NCI-H2227 (cell line): ENCODE results near the gene GRK5.
"Not testable (repeated sequence)": the region's sequence is repeated elsewhere in the genome, so short reads cannot be mapped to it uniquely, and the experiment has no call there.

Experiments used
- DNase-seq: peaks from one replicate; lab custom pipeline; 2025; ENCODE audit not compliant: unreplicated experiment; lab: John Stamatoyannopoulos, UW

GRK5 gene

DNA sequence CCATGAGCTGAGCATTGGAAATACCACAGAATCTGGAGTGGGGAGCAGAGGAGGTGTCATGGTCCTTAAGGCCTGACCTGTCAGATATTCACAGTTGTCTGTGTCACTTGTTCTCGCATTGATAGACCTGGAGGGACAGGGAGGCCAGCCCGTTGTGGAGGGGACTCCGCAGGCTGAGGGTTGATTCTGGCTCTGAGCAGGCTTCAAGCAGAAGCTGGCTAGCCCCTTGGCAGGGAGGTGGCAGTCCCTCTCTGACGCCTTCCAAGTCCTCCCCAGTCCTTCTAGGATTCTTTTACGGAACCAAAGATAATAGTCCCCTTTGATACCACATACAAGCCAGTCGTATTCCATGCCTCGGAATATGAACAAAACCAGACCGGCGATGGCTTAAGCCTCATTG is 65.4 kb downstream of the GRK5 start:
- DNase-seq: no peak

- no peak for DNase-seq
These were observed 66.0 kb downstream of the GRK5 start for GRCh38 chr10:119273413-119273812.

DNA sequence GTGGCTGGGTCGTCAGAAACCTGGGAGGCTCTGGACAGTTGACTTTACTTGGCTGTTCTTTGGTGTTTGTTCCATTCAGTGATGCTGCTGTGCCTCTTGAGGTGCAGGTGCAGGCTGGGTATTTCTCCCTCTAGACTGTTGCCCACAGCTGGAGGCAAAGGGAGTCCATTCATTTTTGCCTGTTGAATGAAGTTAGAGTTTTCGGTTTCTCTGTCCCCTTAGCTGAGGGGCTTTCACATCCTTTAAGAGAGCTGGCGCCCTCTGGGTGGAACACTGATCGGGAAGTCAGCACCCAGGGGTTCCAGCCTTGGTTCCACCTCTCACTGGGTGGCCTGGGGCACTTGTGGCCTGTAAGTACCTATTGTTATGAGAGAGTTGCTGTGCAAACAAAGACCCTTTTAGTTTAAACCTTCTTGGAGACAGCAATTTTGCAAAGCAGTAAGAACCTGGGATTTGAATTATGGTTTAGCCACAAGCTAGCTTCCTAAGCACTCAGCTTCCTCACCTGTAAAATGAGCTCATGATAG is 67.2 kb downstream of the GRK5 start:
- DNase-seq: no peak

DNA sequence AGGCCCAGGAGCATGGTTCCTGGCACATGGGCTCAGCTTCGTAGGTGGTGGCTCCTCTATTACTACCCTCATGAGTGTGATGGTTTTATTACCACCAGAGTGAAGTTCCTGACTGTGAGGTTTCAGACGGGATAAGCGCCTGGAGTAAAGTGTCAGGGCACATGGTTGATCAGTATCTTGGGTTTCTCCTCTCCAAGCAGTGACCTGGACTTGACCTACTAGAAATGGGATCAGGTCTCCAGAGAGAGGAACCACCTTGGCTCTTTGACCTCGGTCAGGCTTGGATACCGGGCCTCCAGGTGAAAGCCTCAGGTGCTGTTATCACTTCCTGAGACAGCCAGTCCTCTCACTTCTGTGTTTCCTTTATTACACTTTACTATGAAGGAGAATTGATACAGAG is 67.7 kb downstream of the GRK5 start:
- DNase-seq: no peak

GRCh38 chr10:119276194-119276593 is 68.8 kb downstream of the GRK5 start:
- not testable (repeated sequence) for DNase-seq

GRCh38 chr10:119278126-119278709 is 70.8 kb downstream of the GRK5 start:
- DNase-seq: no peak

DNA sequence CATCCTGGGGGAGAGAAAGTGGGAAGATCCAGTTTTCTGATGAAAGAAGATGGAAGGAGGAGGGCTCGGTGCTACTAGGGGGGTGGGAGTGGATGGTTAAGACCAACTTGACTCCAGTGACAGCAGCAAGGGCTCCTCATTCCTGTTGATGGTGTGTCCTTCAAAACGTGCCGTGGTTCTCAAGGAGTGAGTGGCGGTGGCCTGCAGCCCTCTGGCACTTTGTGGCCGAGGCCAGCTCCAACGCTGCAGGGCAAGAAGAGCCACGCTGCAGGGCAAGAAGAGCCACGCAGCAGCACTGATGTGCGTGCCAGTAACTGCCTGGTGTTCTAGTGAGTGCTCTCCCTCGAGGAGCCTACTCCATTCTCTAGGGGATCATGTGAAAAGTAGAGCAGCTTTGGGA is 72.1 kb downstream of the GRK5 start:
- DNase-seq: no peak

DNA sequence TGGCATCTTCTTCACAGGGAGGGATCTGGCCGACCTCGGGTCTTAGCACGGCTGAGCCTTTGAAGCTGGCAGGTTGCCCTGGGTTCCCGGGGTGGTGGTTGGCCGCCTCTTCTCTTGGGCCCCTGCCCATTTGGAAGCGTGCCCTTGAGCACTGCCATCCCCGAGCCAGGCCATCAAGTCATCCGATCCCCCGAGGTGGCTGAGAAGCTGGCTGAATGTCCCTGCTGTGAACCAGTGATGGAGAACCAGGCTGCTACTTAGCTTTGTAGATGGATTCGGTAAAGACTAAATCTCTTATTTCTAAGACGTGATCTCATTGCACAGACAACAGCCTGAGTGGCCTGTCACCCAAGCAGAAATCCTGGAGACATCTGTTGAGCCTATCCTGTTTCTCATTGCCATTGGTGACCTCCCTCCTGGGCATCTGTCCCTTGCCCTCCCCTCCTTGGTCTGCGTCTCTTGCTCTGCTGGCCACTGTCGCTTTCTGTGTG is 74.3 kb downstream of the GRK5 start:
- no peak for DNase-seq

GRCh38 chr10:119282446-119282845 is 75.1 kb downstream of the GRK5 start:
- no peak for DNase-seq

- no peak for DNase-seq
These were observed 76.0 kb downstream of the GRK5 start for GRCh38 chr10:119283387-119283786.

- no peak for DNase-seq
These were observed 76.4 kb downstream of the GRK5 start for GRCh38 chr10:119283818-119284217.

DNA sequence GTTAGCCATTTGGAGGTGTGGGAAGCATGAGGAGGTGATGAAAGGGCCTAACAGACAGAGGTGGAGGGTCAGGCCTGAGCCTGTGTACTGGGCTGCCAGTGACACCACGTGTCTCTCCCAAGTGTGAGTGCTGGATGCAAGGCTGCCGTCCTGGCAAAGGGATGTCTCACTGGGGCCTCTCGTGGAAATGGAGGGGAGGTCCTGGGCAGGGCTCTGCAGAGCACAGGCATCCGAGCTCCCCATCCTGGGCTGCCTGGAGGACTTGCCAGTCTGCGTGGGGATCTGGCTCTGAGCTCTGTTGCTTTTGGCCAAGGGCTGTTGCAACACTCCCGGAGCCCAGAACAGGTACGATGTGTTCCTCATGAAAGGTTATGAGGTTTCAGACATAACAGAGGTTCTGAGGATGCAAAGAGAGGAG is 77.3 kb downstream of the GRK5 start:
- DNase-seq: no peak

GRCh38 chr10:119285495-119286267 is 78.3 kb downstream of the GRK5 start:
- DNase-seq: no peak

GRCh38 chr10:119286516-119286915 is 79.1 kb downstream of the GRK5 start:
- DNase-seq: no peak

- no peak for DNase-seq
These were observed 79.7 kb downstream of the GRK5 start for GRCh38 chr10:119286983-119287633.

DNA sequence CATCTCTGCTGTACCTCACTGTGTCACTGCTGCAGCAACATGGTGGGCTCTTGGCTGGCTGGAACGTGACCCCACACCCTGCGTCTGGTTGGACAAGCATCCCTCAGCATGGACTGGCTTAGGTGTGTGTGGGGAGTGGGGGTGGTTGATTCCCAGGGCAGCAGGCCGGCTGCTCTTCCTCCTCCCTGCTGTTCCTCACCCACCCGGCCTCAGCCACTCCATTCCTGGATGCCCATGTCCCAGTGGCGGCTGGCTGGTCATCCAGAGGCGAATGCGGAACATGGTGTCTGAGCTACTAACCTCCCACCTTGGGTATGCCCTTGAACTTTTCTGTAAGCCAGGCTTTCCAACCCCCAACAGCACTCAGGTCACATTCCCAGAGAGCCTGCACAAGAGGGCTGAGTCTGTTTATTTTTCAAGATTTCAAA is 81.2 kb downstream of the GRK5 start:
- no peak for DNase-seq

GRCh38 chr10:119289227-119289920 is 82.0 kb downstream of the GRK5 start:
- DNase-seq: no peak

DNA sequence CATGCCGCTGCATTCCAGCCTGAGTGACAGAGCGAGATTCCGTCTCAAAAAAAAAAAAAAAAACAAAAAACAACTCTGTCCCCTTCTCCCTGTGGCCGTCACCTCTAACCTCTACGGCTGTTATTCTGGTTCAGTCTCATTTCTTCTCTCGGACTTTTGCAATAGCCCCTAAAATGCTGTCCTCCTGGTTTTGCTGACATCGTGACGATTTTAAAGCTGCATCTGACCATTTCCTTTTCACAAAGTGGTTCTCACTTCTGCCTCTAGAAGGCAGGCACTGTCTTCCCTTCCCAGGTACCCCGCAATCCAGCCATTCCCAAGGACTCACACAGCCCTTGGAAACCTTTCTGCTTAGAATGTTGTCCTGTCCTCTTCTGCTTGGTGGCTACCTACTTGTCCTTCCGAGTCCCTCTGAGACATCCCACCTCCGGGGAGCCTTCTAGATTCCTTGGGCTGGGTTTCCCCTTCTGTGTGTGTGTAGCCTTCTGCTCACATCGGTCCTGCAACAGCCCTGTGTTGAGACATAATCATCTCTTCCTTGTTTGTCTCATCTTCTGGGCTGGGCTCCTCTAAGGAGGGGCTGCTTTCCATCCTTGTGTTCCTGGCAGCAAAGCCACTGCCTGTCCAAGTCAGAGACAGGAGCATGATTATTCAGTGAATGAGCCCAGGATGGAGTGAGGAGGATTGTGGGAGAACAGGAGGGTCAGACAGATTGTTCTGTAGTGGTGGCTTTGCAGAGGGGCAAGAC is 83.1 kb downstream of the GRK5 start:
- DNase-seq: no peak

DNA sequence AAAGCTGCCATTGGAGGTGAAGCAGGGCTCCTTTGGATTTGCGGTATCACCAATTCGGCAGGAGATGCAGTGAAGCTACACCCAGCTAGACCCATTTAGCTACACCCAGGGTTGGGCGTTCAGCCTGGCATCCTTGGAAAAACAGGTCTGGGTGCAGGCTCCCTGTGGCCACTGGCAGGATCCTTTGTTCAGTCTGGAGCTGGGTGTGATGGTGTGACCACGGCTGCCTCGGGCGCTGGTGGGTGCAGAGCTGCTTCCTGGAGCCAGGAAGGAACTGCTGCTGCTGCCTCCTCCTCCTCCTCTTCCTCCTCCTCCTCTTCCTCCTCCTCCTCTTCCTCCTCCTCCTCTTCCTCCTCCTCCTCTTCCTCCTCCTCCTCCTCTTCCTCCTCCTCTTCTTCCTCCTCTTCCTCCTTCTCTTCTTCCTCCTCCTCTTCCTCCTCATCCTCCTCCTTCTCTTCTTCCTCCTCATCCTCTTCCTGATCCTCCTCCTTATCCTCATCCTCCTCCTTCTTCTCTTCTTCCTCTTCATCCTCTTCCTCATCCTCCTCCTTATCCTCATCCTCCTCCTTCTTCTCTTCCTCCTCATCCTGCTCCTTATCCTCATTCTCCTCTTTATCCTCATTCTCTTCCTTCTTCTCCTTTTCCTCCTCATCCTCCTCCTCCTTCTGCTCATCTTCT is 84.0 kb downstream of the GRK5 start:
- DNase-seq: no peak
